ENCODE data around the gene ZNF581.

ZNF581 gene

GRCh38 chr19:55672418-55672817 lies 29.0 kb downstream of the ZNF581 start:
- Histone ChIP-seq H3K36me3 (ENCODE audit: control insufficient read depth in 2 of 2, insufficient read depth in 1 of 2, low read length in 2 of 2) (peaks cover 29 to 59% of the 10 kb centered on the region in 2 experiments; a peak in 2 of 3 replicates), H3K27ac (ENCODE audit: extremely low read depth, low read depth, low read length) (no peak overlapping the region), H3K9me3 (ENCODE audit: control insufficient read depth, insufficient read depth, low read depth, low read length) (no peaks in the 10 kb centered on the region), H3K4me1 (ENCODE audit: control insufficient read depth, insufficient read depth, low read length) (peaks cover 19% of the 10 kb centered on the region), H3K4me3 (ENCODE audit: low read depth, low read length) (no peak overlapping the region)
- ChIA-PET CTCF (interaction anchor here (0.6 to 2.5 kb wide), 10 partner anchors 9 to 1759 kb away, joined by 3 to 35 read pairs (median 4); partner anchors contain the start of gene U2AF2), POLR2A (interaction anchor here (0.7 to 1.6 kb wide), 2 partner anchors 25 to 449 kb away, joined by 4 to 5 read pairs; no protein-coding TSS in a partner anchor)
- TF ChIP-seq ZNF776 (tag by site-specific recombination; IDR thresholded peaks at IDR 0.05; ENCODE audit: borderline replicate concordance): no peak
- TF ChIP-seq, protein P1, sequence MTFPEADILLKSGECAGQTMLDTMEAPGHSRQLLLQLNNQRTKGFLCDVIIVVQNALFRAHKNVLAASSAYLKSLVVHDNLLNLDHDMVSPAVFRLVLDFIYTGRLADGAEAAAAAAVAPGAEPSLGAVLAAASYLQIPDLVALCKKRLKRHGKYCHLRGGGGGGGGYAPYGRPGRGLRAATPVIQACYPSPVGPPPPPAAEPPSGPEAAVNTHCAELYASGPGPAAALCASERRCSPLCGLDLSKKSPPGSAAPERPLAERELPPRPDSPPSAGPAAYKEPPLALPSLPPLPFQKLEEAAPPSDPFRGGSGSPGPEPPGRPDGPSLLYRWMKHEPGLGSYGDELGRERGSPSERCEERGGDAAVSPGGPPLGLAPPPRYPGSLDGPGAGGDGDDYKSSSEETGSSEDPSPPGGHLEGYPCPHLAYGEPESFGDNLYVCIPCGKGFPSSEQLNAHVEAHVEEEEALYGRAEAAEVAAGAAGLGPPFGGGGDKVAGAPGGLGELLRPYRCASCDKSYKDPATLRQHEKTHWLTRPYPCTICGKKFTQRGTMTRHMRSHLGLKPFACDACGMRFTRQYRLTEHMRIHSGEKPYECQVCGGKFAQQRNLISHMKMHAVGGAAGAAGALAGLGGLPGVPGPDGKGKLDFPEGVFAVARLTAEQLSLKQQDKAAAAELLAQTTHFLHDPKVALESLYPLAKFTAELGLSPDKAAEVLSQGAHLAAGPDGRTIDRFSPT (tag by site-specific recombination; IDR thresholded peaks at IDR 0.05): 0 out of 2 replicates have a peak, but pooled peaks have one; percentile 14

DNA sequence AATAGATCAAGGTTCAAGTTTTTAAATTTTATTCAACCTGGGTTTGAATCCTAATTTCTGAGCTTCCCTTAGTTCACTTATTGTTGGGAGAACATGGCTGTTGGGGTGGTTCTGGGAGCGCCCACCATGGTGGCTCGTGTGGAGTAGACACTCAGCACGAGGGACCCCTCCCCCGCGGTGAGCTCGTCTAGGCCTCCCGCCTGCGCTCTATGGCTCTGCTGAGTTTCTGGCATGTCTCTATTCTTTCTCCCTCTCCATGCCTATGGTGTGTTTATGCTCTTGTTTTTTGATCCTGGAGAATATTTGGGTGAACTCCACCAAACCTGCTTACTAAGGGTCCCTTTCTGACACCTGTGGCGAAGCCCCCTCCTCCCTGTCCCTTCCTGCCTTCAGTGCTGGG lies 30.0 kb downstream of the ZNF581 start:
- ChIA-PET CTCF (interaction anchor here (1.2 to 1.8 kb wide), 3 partner anchors 17 to 26 kb away, joined by 4 to 9 read pairs (median 5); partner anchors contain the start of gene CCDC106), POLR2A (interaction anchor here (0.7 to 2.6 kb wide), 4 partner anchors 19 to 1010 kb away, joined by 3 to 12 read pairs (median 4); partner anchors contain the start of genes U2AF2 and ZNF581)
- Histone ChIP-seq H3K4me3 (ENCODE audit: low read depth, low read length) (no peak overlapping the region), H3K36me3 (ENCODE audit: control insufficient read depth in 2 of 2, insufficient read depth in 1 of 2, low read length in 2 of 2) (peaks cover 20 to 59% of the 10 kb centered on the region in 2 experiments; a peak in 2 of 3 replicates), H3K9me3 (ENCODE audit: control insufficient read depth, insufficient read depth, low read depth, low read length) (no peaks in the 10 kb centered on the region), H3K27ac (ENCODE audit: extremely low read depth, low read depth, low read length) (peak overlapping the region; percentile 74), H3K4me1 (ENCODE audit: control insufficient read depth, insufficient read depth, low read length) (peaks cover 19% of the 10 kb centered on the region)
- TF ChIP-seq KLF1 (tag by site-specific recombination; IDR thresholded peaks at IDR 0.05): peak; percentile 33; the same call in 1 of the 2 replicates
- no peak for TF ChIP-seq ZNF302 (tag by site-specific recombination; IDR thresholded peaks at IDR 0.05; ENCODE audit: low read depth)
- TF ChIP-seq, protein P2, sequence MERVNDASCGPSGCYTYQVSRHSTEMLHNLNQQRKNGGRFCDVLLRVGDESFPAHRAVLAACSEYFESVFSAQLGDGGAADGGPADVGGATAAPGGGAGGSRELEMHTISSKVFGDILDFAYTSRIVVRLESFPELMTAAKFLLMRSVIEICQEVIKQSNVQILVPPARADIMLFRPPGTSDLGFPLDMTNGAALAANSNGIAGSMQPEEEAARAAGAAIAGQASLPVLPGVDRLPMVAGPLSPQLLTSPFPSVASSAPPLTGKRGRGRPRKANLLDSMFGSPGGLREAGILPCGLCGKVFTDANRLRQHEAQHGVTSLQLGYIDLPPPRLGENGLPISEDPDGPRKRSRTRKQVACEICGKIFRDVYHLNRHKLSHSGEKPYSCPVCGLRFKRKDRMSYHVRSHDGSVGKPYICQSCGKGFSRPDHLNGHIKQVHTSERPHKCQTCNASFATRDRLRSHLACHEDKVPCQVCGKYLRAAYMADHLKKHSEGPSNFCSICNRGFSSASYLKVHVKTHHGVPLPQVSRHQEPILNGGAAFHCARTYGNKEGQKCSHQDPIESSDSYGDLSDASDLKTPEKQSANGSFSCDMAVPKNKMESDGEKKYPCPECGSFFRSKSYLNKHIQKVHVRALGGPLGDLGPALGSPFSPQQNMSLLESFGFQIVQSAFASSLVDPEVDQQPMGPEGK (tag by site-specific recombination; IDR thresholded peaks at IDR 0.05): peak; percentile 46; the same call in 1 of the 2 replicates
- TF ChIP-seq KLF9 (tag by site-specific recombination; IDR thresholded peaks at IDR 0.05; ENCODE audit: low read depth): 0 out of 2 replicates have a peak, but pooled peaks have one; percentile 37
- no peak for TF ChIP-seq ZFHX2 (tag by site-specific recombination; conservative IDR thresholded peaks at IDR 0.05)
- peak; percentile 57 for TF ChIP-seq ZIC2 (tag by site-specific recombination; IDR thresholded peaks at IDR 0.05)
- peak; percentile 47; the same call in 1 of the 2 replicates for TF ChIP-seq PRDM10 (tag by site-specific recombination; IDR thresholded peaks at IDR 0.05)
- TF ChIP-seq, protein P3, sequence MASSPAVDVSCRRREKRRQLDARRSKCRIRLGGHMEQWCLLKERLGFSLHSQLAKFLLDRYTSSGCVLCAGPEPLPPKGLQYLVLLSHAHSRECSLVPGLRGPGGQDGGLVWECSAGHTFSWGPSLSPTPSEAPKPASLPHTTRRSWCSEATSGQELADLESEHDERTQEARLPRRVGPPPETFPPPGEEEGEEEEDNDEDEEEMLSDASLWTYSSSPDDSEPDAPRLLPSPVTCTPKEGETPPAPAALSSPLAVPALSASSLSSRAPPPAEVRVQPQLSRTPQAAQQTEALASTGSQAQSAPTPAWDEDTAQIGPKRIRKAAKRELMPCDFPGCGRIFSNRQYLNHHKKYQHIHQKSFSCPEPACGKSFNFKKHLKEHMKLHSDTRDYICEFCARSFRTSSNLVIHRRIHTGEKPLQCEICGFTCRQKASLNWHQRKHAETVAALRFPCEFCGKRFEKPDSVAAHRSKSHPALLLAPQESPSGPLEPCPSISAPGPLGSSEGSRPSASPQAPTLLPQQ (tag by site-specific recombination; IDR thresholded peaks at IDR 0.05): 0 out of 2 replicates have a peak, but pooled peaks have one; percentile 24
- peak; percentile 16; the same call in 1 of the 2 replicates for TF ChIP-seq ZEB2 (tag by site-specific recombination; IDR thresholded peaks at IDR 0.05)
- peak; percentile 62 for TF ChIP-seq ZBTB6 (tag by site-specific recombination; IDR thresholded peaks at IDR 0.05)
- no peak for TF ChIP-seq SETDB1 (IDR thresholded peaks at IDR 0.05; ENCODE audit: insufficient read length, low read length)
- TF ChIP-seq ZXDB (tag by site-specific recombination; IDR thresholded peaks at IDR 0.05): 0 out of 2 replicates have a peak, but pooled peaks have one; percentile 63
- TF ChIP-seq, protein P4, sequence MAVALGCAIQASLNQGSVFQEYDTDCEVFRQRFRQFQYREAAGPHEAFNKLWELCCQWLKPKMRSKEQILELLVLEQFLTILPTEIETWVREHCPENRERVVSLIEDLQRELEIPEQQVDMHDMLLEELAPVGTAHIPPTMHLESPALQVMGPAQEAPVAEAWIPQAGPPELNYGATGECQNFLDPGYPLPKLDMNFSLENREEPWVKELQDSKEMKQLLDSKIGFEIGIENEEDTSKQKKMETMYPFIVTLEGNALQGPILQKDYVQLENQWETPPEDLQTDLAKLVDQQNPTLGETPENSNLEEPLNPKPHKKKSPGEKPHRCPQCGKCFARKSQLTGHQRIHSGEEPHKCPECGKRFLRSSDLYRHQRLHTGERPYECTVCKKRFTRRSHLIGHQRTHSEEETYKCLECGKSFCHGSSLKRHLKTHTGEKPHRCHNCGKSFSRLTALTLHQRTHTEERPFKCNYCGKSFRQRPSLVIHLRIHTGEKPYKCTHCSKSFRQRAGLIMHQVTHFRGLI (tag by site-specific recombination; IDR thresholded peaks at IDR 0.05): peak; percentile 41; the same call in 1 of the 2 replicates
- peak; percentile 40 for TF ChIP-seq ZNF335 (tag by site-specific recombination; conservative IDR thresholded peaks at IDR 0.05)
- TF ChIP-seq GLIS1 (tag by site-specific recombination; IDR thresholded peaks at IDR 0.05): 0 out of 2 replicates have a peak, but pooled peaks have one; percentile 19
- TF ChIP-seq ZBTB17 (tag by site-specific recombination; IDR thresholded peaks at IDR 0.05): peak; percentile 64; the same call in 1 of the 2 replicates
- TF ChIP-seq MEIS1 (CRISPR knock-in tag; IDR thresholded peaks at IDR 0.05; ENCODE audit: borderline replicate concordance): no peak
